Left ventricle myocardium inferior (tissue), 1 donor: ENCODE results near the gene MAPK11. TPM values are rescaled to one million over a fixed set of nuclear protein-coding genes. Genes with fewer than 3 reads are reported as not detected.

Source experiments
- DNase-seq: peaks from one replicate; pipeline ENCODE4 v3.0.0-alpha.2; 2020
- H3K27ac ChIP-seq: fragments of 200-600 bp; replicated peaks from 2 replicates; pipeline ENCODE4 v1.8.0; 2021
- H3K27me3 ChIP-seq: fragments of 200-600 bp; 2 replicates; pipeline ENCODE4 v1.8.0; 2021; ENCODE audit warnings: low read depth
- H3K36me3 ChIP-seq: fragments of 200-600 bp; 2 replicates; pipeline ENCODE4 v1.8.0; 2021
- H3K4me1 ChIP-seq: fragments of 200-600 bp; 2 replicates; pipeline ENCODE4 v1.8.0; 2021
- H3K4me3 ChIP-seq: fragments of 200-600 bp; 2 replicates; pipeline ENCODE4 v1.8.0; 2021; ENCODE audit warnings: mild to moderate bottlenecking, moderate library complexity
- H3K9me3 ChIP-seq: fragments of 200-600 bp; replicated peaks from 2 replicates; pipeline ENCODE4 v1.8.0; 2021
- intact Hi-C: fragments of 100-400 bp; cut with micrococcal nuclease; formaldehyde crosslinking; loops from one replicate; pipeline ENCODE4 v1.11.0; 2022
- total RNA-seq: library from RNA; stranded (reverse); fragmentation: NEBNext Ultra II Directional; extraction: Animal tissue kit (Norgen Biotek cat#: 25700); gene quantifications from one replicate; pipeline ENCODE4 v1.2.1, GENCODE V29; 2021
- TF ChIP-seq, protein P1 (sequence below): fragments of 200-600 bp; IDR thresholded peaks from 2 replicates; pipeline ENCODE4 v1.8.0; 2021; ENCODE audit warnings: antibody characterized with exemption, mild to moderate bottlenecking, borderline replicate concordance
- donor health status: DM: no; HTN: yes; CAD: no; lungs with severe emphysema.

Gene MAPK11
- total RNA-seq, 1 donor from 2014 or later = 7.8 TPM

DNA sequence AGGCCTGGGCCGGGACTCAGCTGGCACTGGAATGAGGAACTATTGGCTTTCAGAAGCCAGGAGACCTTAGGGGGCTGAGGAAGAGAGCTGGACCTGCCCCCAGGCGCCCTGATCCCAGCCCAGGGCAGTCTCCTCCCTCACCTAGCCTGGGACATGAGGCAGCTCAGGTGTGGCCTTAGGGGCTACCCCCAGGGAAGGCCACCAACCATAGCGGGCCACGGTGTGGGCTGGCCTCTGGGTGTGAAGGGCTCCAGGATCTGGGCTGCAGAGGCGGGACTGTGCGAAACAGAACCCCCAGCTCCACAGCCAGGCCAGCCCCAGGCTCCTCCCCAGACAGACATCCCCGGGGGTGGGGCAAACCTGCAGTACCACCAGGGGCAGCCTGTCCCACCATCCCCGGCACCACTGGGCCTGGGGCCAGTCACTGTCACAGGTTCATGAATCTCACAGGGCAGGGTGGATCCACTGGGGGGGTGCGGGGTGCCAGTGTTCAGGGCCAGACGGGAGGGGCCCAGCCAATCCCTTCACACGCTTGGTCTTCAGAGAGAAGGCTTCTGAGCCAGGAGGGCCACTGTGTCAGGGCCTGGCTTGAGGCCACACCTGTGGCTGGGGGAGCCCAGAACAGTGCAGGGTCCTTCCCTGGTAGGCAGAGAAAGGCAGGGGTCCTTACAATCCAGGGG, 33.8 kb upstream of the MAPK11 start:
- peak overlapping the region; percentile 95 for H3K27ac ChIP-seq
- intact Hi-C loops = no loop called here
- no peaks in the 10 kb centered on the region for H3K9me3 ChIP-seq
- H3K4me3 ChIP-seq = peak overlapping the region; percentile 98
- DNase-seq = no peak
- no peaks in the 10 kb centered on the region for H3K36me3 ChIP-seq
- TF ChIP-seq, protein P1, sequence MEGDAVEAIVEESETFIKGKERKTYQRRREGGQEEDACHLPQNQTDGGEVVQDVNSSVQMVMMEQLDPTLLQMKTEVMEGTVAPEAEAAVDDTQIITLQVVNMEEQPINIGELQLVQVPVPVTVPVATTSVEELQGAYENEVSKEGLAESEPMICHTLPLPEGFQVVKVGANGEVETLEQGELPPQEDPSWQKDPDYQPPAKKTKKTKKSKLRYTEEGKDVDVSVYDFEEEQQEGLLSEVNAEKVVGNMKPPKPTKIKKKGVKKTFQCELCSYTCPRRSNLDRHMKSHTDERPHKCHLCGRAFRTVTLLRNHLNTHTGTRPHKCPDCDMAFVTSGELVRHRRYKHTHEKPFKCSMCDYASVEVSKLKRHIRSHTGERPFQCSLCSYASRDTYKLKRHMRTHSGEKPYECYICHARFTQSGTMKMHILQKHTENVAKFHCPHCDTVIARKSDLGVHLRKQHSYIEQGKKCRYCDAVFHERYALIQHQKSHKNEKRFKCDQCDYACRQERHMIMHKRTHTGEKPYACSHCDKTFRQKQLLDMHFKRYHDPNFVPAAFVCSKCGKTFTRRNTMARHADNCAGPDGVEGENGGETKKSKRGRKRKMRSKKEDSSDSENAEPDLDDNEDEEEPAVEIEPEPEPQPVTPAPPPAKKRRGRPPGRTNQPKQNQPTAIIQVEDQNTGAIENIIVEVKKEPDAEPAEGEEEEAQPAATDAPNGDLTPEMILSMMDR = no peak
- peaks cover 96% of the 10 kb centered on the region for H3K4me1 ChIP-seq
- no peaks in the 10 kb centered on the region for H3K27me3 ChIP-seq

DNA sequence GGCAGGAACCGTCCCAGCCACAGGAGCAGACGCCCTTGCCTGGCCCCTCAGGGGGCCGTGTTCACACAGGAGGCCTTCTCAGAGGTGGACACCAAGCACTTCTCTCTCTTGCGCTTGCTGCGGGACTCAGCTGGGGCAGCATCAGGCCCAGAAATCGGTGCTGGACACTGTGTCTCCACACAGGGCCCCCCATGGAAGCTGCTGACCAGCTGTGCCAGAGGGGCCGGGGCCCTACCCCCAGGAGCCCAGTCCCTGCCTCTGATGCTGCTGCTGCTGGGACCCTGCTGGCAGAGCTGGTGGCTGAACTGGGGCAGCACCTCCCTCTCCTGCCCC, 33.3 kb upstream of the MAPK11 start:
- TF ChIP-seq, protein P1 = no peak
- intact Hi-C loops = no loop called here
- peaks cover 96% of the 10 kb centered on the region for H3K4me1 ChIP-seq

DNA sequence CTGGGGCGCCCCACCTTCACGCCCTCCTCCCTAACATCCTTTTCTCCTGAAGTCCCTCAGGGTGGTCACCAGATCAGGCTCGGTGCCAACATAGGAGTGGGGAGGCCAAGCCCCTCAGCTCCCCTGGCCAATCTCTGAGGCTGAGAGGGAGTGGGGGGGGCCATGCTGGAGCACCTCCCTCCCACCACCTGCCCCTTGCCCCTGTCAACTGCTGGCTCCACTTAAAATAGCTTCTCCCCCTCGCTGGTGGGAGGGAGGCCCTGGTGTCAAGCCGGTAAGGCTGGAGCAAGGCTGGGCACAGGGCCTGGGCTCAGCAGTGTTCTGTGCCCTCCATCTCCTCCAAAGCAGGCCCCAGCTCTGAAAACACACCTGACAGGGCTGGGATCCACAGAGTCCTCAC, 32.4 kb upstream of the MAPK11 start:
- DNase-seq = no peak
- intact Hi-C loops = no loop called here
- TF ChIP-seq, protein P1 = no peak
- peak overlapping the region; percentile 95 for H3K27ac ChIP-seq
- H3K4me1 ChIP-seq = peaks cover 97% of the 10 kb centered on the region
- peak overlapping the region; percentile 30 for H3K4me3 ChIP-seq
- H3K27me3 ChIP-seq = no peaks in the 10 kb centered on the region
- no peaks in the 10 kb centered on the region for H3K36me3 ChIP-seq
- no peaks in the 10 kb centered on the region for H3K9me3 ChIP-seq

More for the DNA sequence above, 33.3 kb upstream of the MAPK11 start:
- Histone ChIP-seq H3K27me3 (no peaks in the 10 kb centered on the region), H3K36me3 (no peaks in the 10 kb centered on the region), H3K27ac (peak overlapping the region; percentile 95), H3K9me3 (no peaks in the 10 kb centered on the region), H3K4me3 (peak overlapping the region; percentile 98)
- no peak for DNase-seq

DNA sequence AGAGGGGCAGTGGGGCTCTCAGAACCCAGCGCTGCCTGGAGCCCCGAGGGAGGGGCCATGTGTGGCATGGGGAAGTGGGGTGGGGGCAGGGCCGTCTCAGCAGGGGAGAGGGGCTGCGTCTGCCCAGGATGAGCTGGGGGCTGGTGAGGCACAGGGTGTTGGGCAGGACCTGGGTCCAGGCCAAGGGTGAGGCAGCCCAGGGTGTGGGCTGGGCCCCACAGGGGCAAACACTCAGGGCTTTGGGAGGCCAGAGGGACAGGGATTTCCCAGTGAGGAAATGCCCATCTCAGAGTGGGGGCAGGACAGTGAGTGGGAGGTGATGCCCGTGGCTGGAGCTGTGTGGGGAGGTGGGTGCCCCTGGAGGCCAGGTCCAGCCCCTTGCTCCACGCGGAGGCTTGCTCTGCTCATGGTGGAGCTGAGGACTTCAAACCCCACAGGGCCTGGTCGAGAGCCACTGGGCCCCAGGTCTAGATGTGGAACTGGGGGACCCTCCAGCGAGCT, 31.9 kb upstream of the MAPK11 start:
- intact Hi-C loops = no loop called here
- H3K9me3 ChIP-seq = no peaks in the 10 kb centered on the region
- H3K27me3 ChIP-seq = no peaks in the 10 kb centered on the region
- H3K4me3 ChIP-seq = peak overlapping the region; percentile 30
- no peak for DNase-seq
- H3K4me1 ChIP-seq = peaks cover 100% of the 10 kb centered on the region
- H3K27ac ChIP-seq = peak overlapping the region; percentile 95
- H3K36me3 ChIP-seq = no peaks in the 10 kb centered on the region
- TF ChIP-seq, protein P1 = no peak

DNA sequence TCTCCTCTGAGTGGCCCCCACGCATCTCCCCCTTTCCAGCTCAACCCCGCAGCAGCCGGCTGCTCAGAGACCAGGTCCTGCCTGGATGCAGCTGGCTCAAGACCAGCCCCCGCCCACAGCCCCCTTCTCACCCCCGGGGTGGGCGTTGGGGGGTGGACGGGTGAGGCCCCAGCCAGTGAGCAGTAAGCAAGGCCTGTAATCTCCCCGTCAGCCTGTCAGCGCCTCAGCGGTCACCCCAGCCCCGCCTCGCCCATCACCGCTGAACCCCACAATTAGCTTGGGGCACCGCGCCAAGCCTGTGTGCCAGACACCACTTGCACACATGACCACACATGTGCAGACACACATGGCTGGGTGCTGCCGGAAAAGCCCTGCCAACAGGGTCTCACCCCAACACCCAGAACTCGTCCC, 31.4 kb upstream of the MAPK11 start:
- Histone ChIP-seq H3K4me3 (peak overlapping the region; percentile 30), H3K27ac (peak overlapping the region; percentile 95), H3K4me1 (peaks cover 100% of the 10 kb centered on the region), H3K36me3 (no peaks in the 10 kb centered on the region), H3K27me3 (no peaks in the 10 kb centered on the region), H3K9me3 (no peaks in the 10 kb centered on the region)
- TF ChIP-seq, protein P1 = no peak
- intact Hi-C loops = no loop called here
- no peak for DNase-seq
